Activated T-cell treated with anti-CD3 and anti-CD28 coated beads, Interleukin-2, amount 50 U/mL, for 72 hours (primary cell): ENCODE measurements around the gene LINGO3. TPM values are rescaled to one million over a fixed set of nuclear protein-coding genes. Genes with fewer than 3 reads are reported as not detected.

ENCODE experiments used
- ATAC-seq, 2 donors: fragments of 150-1000 bp; cut with Tn5 transposase; replicated peaks in 1 of 2; 2 replicates each; pipeline ENCODE4 v1.10.0; 2021; ENCODE audit warnings: moderate library complexity in 2 of 2, mild to moderate bottlenecking in 1 of 2
- DNase-seq, 2 donors: peaks; one replicate each; pipeline ENCODE4 v3.0.0; 2021 to 2022; ENCODE audit warnings: mixed read lengths in 1 of 2
- H3K27ac Mint-ChIP-seq: one replicate; pipeline ENCODE4 v1.8.0; 2022; ENCODE audit warnings: mild to moderate bottlenecking, moderate library complexity, mixed read lengths
- H3K27me3 Mint-ChIP-seq: one replicate; pipeline ENCODE4 v1.8.0; 2022; ENCODE audit warnings: low read depth, mixed read lengths
- H3K36me3 Mint-ChIP-seq, 2 donors: one replicate each; pipeline ENCODE4 v1.8.0; 2022; ENCODE audit warnings: mixed read lengths in 2 of 2, mild to moderate bottlenecking in 1 of 2; ENCODE audit not compliant: insufficient read depth in 2 of 2
- H3K4me1 Mint-ChIP-seq: one replicate; pipeline ENCODE4 v1.8.0; 2022; ENCODE audit warnings: low read depth, mixed read lengths
- H3K4me3 Mint-ChIP-seq, 2 donors: one replicate each; pipeline ENCODE4 v1.8.0; 2022; ENCODE audit warnings: mild to moderate bottlenecking in 2 of 2, mixed read lengths in 2 of 2, moderate library complexity in 2 of 2
- H3K9me3 Mint-ChIP-seq, 2 donors: one replicate each; pipeline ENCODE4 v1.8.0; 2022; ENCODE audit warnings: mixed read lengths in 2 of 2
- total RNA-seq, 2 donors: library from RNA; stranded (reverse); gene quantifications; one replicate each; pipeline ENCODE4 v1.2.3, GENCODE V29; 2022

Gene LINGO3
- total RNA-seq, 2 donors from 2014 or later: not detected

GRCh38 chr19:2317756-2318155, 9.8 kb upstream of the LINGO3 start:
- H3K27me3 Mint-ChIP-seq: peaks cover 12% of the 10 kb centered on the region
- no peaks in the 10 kb centered on the region for H3K4me1 Mint-ChIP-seq
- H3K9me3 Mint-ChIP-seq: peaks cover 4% of the 10 kb centered on the region in 2 donors
- peaks cover 6% of the 10 kb centered on the region in 2 donors for H3K36me3 Mint-ChIP-seq
- no peak overlapping the region for H3K27ac Mint-ChIP-seq
- DNase-seq (no peak), ATAC-seq (no peak)
- no peak overlapping the region for H3K4me3 Mint-ChIP-seq

GRCh38 chr19:2317300-2317699, 9.3 kb upstream of the LINGO3 start:
- peaks cover 6% of the 10 kb centered on the region in 2 donors for H3K36me3 Mint-ChIP-seq
- ATAC-seq (no peak), DNase-seq (no peak)
- H3K4me3 Mint-ChIP-seq: no peak overlapping the region
- peaks cover 12% of the 10 kb centered on the region for H3K27me3 Mint-ChIP-seq
- peaks cover 4% of the 10 kb centered on the region in 2 donors for H3K9me3 Mint-ChIP-seq
- H3K27ac Mint-ChIP-seq: no peak overlapping the region
- no peaks in the 10 kb centered on the region for H3K4me1 Mint-ChIP-seq

GRCh38 chr19:2315818-2316353, 7.9 kb upstream of the LINGO3 start:
- Mint-ChIP-seq H3K4me1 (no peaks in the 10 kb centered on the region), H3K4me3 (no peak overlapping the region), H3K36me3 (peaks cover 4 to 6% of the 10 kb centered on the region in 2 donors), H3K9me3 (peaks cover 4% of the 10 kb centered on the region in 2 donors), H3K27me3 (peaks cover 12% of the 10 kb centered on the region), H3K27ac (no peak overlapping the region)
- DNase-seq (peak; percentile 36 to 42), ATAC-seq (peak; percentile 61 to 62)

GRCh38 chr19:2315121-2315817, 7.3 kb upstream of the LINGO3 start:
- Mint-ChIP-seq H3K4me1 (no peaks in the 10 kb centered on the region), H3K27me3 (peaks cover 12% of the 10 kb centered on the region), H3K9me3 (peaks cover 4% of the 10 kb centered on the region in 2 donors)

GRCh38 chr19:2312820-2313501, 5.0 kb upstream of the LINGO3 start:
- peaks cover 29% of the 10 kb centered on the region for H3K27me3 Mint-ChIP-seq
- no peak for DNase-seq
- H3K4me1 Mint-ChIP-seq: no peaks in the 10 kb centered on the region
- no peak for ATAC-seq
- no peak overlapping the region for H3K4me3 Mint-ChIP-seq
- H3K9me3 Mint-ChIP-seq: peaks cover 4% of the 10 kb centered on the region in 2 donors
- H3K27ac Mint-ChIP-seq: no peak overlapping the region
- H3K36me3 Mint-ChIP-seq: peaks cover 6% of the 10 kb centered on the region in 2 donors

More at GRCh38 chr19:2315121-2315817, 7.3 kb upstream of the LINGO3 start:
- Mint-ChIP-seq H3K4me3 (no peak overlapping the region), H3K36me3 (peaks cover 4 to 6% of the 10 kb centered on the region in 2 donors), H3K27ac (no peak overlapping the region)
- ATAC-seq: no peak
- no peak for DNase-seq

GRCh38 chr19:2311093-2311492, 3.1 kb upstream of the LINGO3 start:
- H3K36me3 Mint-ChIP-seq: peaks cover 6% of the 10 kb centered on the region in 2 donors
- DNase-seq (no peak), ATAC-seq (no peak)
- H3K4me3 Mint-ChIP-seq: no peak overlapping the region
- no peaks in the 10 kb centered on the region for H3K4me1 Mint-ChIP-seq
- H3K27me3 Mint-ChIP-seq: peaks cover 42% of the 10 kb centered on the region
- no peak overlapping the region for H3K27ac Mint-ChIP-seq
- peaks cover 4% of the 10 kb centered on the region in 2 donors for H3K9me3 Mint-ChIP-seq

GRCh38 chr19:2309734-2310362, 1.9 kb upstream of the LINGO3 start:
- H3K36me3 Mint-ChIP-seq: peaks cover 3 to 4% of the 10 kb centered on the region in 2 donors
- H3K27me3 Mint-ChIP-seq: peaks cover 55% of the 10 kb centered on the region
- no peak overlapping the region for H3K27ac Mint-ChIP-seq
- H3K4me3 Mint-ChIP-seq: no peak overlapping the region
- H3K4me1 Mint-ChIP-seq: no peaks in the 10 kb centered on the region
- DNase-seq (no peak), ATAC-seq (no peak)
- H3K9me3 Mint-ChIP-seq: peaks cover under 1 to 2% of the 10 kb centered on the region in 2 donors

GRCh38 chr19:2307518-2308012, 389 bp downstream of the LINGO3 start:
- H3K4me3 Mint-ChIP-seq: peak overlapping the region in 1 of 2 donors; percentile 15
- no peaks in the 10 kb centered on the region for H3K9me3 Mint-ChIP-seq
- H3K27ac Mint-ChIP-seq: no peak overlapping the region
- peaks cover 64% of the 10 kb centered on the region for H3K27me3 Mint-ChIP-seq
- H3K4me1 Mint-ChIP-seq: peaks cover 7% of the 10 kb centered on the region
- peaks cover 0 to 2% of the 10 kb centered on the region in 2 donors for H3K36me3 Mint-ChIP-seq
- ATAC-seq (no peak), DNase-seq (no peak)

GRCh38 chr19:2306971-2307370, 983 bp downstream of the LINGO3 start:
- Mint-ChIP-seq H3K4me3 (peak overlapping the region in 1 of 2 donors; percentile 4), H3K36me3 (peaks cover 0 to 2% of the 10 kb centered on the region in 2 donors), H3K27ac (no peak overlapping the region), H3K9me3 (no peaks in the 10 kb centered on the region), H3K4me1 (peaks cover 7% of the 10 kb centered on the region), H3K27me3 (peaks cover 64% of the 10 kb centered on the region)
- DNase-seq: no peak
- no peak for ATAC-seq

- Mint-ChIP-seq H3K4me3 (peak overlapping the region in 1 of 2 donors; percentile 24), H3K27me3 (peaks cover 68% of the 10 kb centered on the region), H3K36me3 (peaks cover 0 to 2% of the 10 kb centered on the region in 2 donors), H3K4me1 (peaks cover 7% of the 10 kb centered on the region), H3K9me3 (no peaks in the 10 kb centered on the region), H3K27ac (no peak overlapping the region)
- no peak for DNase-seq
- peak in 1 of 2 donors; percentile 14 for ATAC-seq
Measured at GRCh38 chr19:2306281-2306806, 1.6 kb downstream of the LINGO3 start.

- ATAC-seq (peak in 1 of 2 donors; percentile 6), DNase-seq (no peak)
- Mint-ChIP-seq H3K4me1 (peaks cover 7% of the 10 kb centered on the region), H3K36me3 (peaks cover 0 to 2% of the 10 kb centered on the region in 2 donors), H3K9me3 (no peaks in the 10 kb centered on the region), H3K4me3 (no peak overlapping the region), H3K27me3 (peaks cover 71% of the 10 kb centered on the region), H3K27ac (no peak overlapping the region)
Measured at GRCh38 chr19:2305452-2306280, 2.3 kb downstream of the LINGO3 start.

- H3K27ac Mint-ChIP-seq: no peak overlapping the region
- ATAC-seq (no peak), DNase-seq (no peak)
Measured at GRCh38 chr19:2303211-2303798, 4.6 kb downstream of the LINGO3 start.

More at GRCh38 chr19:2303211-2303798, 4.6 kb downstream of the LINGO3 start:
- no peaks in the 10 kb centered on the region for H3K9me3 Mint-ChIP-seq
- H3K36me3 Mint-ChIP-seq: no peaks in the 10 kb centered on the region
- H3K4me3 Mint-ChIP-seq: no peak overlapping the region
- H3K4me1 Mint-ChIP-seq: peaks cover 7% of the 10 kb centered on the region
- peaks cover 54% of the 10 kb centered on the region for H3K27me3 Mint-ChIP-seq
